AG04449 (cell line): Measurements from ENCODE around the gene MGAT1.

Source experiments
- CTCF ChIA-PET: fragments of 350-600 bp; formaldehyde crosslinking; extraction: SDS; loops from one replicate; lab custom pipeline; 2021; ENCODE audit warnings: antibody characterized with exemption; lab: Yijun Ruan, JAX
- POLR2A ChIA-PET: fragments of 400-600, 350-600 bp; formaldehyde crosslinking; extraction: SDS; loops from one replicate; lab custom pipeline; 2020; ENCODE audit warnings: antibody characterized with exemption, inconsistent platforms; lab: Yijun Ruan, JAX
- DNase-seq: peaks from one replicate; pipeline ENCODE4 v3.0.0-alpha.2; 2010; ENCODE audit warnings: low read depth, low spot score
- H3K4me3 ChIP-seq: 2 replicates; pipeline ENCODE4 v1.5.1; 2011; ENCODE audit warnings: low read depth, mild to moderate bottlenecking, control low read depth, low read length
- TF ChIP-seq, protein P1 (sequence below): IDR thresholded peaks from one replicate; pipeline ENCODE4 v1.5.1; 2011; ENCODE audit warnings: mild to moderate bottlenecking, moderate library complexity, low read length, control low read depth, inconsistent platforms; ENCODE audit not compliant: insufficient read depth; ENCODE audit errors: missing control alignments

MGAT1 gene

DNA sequence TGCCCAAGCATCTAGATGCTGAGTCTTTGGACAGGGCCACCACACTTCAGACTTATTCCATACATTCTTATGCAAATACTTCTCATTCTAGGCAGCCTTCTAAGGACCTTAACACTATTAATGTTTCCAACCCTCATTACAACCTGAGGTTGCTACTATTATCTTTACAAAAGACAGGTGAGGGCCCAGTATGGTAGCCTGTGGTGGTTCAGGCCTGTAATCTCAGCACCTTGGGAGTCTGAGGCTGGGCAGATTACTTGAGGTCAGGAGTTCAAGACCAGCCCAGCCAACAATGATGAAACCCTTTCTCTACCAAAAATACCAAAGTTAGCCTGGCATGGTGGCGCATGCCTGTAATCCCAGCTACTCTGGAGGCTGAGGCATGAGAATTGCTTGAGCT is 42.3 kb upstream of the MGAT1 start:
- DNase-seq, result no peak
- H3K4me3 ChIP-seq, result no peak overlapping the region
- TF ChIP-seq, protein P1, sequence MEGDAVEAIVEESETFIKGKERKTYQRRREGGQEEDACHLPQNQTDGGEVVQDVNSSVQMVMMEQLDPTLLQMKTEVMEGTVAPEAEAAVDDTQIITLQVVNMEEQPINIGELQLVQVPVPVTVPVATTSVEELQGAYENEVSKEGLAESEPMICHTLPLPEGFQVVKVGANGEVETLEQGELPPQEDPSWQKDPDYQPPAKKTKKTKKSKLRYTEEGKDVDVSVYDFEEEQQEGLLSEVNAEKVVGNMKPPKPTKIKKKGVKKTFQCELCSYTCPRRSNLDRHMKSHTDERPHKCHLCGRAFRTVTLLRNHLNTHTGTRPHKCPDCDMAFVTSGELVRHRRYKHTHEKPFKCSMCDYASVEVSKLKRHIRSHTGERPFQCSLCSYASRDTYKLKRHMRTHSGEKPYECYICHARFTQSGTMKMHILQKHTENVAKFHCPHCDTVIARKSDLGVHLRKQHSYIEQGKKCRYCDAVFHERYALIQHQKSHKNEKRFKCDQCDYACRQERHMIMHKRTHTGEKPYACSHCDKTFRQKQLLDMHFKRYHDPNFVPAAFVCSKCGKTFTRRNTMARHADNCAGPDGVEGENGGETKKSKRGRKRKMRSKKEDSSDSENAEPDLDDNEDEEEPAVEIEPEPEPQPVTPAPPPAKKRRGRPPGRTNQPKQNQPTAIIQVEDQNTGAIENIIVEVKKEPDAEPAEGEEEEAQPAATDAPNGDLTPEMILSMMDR, result no peak
- CTCF ChIA-PET, result no interaction called here
- POLR2A ChIA-PET, result no interaction called here

DNA sequence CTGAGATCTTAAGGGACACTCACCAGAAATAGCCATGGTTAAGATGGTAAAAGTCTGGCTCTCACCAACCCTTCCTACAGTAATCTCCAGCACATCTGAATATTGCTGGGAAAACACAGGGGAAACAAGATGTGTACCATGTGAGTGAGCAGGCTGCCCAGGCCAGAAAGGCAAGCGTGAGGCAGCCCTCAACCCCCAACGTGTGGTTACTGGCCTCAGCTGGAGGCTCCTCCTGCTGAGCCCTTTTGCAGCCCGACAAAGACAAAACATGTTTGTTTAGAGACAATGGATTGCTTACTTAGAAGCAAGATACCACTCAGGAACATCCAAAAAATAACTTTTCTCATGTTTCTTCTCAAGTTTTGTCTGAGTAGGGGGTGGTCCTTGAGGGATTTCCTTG is 41.8 kb upstream of the MGAT1 start:
- POLR2A ChIA-PET, result no interaction called here
- CTCF ChIA-PET, result no interaction called here
- no peak overlapping the region for H3K4me3 ChIP-seq
- no peak for DNase-seq
- TF ChIP-seq, protein P1, result no peak

DNA sequence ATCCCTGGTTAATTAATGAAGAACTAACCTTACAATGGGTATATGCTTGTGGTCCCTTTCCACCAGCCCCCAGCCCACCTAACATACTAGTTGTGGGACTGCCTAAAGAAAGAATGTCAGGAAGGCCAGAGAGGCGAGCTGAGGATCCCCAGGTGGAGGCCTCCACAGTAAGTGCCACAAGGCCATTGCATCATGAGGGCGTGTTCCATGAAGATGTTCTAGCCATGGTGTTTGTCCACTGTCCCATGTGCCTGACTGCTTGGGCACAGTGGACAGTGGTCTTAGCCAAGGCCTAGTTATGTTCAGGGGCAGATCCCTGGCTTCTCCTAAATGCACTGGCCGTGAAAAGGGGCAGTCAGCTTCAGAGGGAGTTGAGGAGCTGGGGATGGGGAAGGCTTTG is 37.3 kb upstream of the MGAT1 start:
- POLR2A ChIA-PET, result no interaction called here
- H3K4me3 ChIP-seq, result no peak overlapping the region
- TF ChIP-seq, protein P1, result no peak
- CTCF ChIA-PET, result interaction anchor here (1.2 kb wide), 1 partner anchor 8 kb away, joined by 4 read pairs; no protein-coding TSS in a partner anchor
- no peak for DNase-seq

DNA sequence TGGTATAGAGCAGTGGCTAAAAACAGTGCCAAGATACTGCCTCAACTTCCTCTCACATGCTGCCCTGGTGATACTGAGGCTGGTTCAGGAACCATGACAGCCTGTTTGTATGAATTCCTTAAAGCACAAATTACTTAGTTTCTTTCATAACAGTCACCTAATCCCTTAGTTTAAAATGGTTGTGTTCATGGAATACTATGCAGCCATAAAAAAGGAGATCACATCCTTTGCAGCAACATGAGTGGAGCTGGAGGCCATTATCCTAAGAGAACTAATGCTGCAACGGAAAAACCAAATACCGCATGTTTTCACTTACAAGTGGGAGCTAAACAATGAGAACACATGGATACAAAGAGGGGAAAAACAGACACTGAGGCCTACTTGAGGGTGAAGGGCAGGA is 36.6 kb upstream of the MGAT1 start:
- no peak for DNase-seq
- CTCF ChIA-PET, result interaction anchor here (1.2 kb wide), 1 partner anchor 8 kb away, joined by 4 read pairs; no protein-coding TSS in a partner anchor
- TF ChIP-seq, protein P1, result no peak
- H3K4me3 ChIP-seq, result no peak overlapping the region
- POLR2A ChIA-PET, result interaction anchor here (0.9 kb wide), 1 partner anchor 8 kb away, joined by 3 read pairs; no protein-coding TSS in a partner anchor

DNA sequence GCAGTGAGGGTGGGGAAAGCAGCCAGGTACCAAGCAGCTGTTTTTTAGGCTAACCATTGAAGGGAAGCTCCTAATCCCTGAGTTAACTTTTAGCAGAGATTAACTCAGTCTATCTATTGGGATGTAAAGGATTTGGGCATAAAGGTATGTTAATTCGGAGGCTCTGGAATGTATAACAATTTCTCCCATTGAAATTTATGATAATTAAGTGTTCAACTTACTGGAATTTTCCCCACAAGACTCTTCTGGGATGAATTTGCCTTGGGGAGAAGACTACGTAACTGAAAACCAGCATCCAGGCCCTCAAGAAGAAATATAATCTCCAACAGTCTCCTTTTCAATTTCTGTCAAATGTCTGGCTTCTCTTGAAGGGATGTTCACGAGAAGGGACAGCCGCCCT is 34.9 kb upstream of the MGAT1 start:
- TF ChIP-seq, protein P1, result no peak

DNA sequence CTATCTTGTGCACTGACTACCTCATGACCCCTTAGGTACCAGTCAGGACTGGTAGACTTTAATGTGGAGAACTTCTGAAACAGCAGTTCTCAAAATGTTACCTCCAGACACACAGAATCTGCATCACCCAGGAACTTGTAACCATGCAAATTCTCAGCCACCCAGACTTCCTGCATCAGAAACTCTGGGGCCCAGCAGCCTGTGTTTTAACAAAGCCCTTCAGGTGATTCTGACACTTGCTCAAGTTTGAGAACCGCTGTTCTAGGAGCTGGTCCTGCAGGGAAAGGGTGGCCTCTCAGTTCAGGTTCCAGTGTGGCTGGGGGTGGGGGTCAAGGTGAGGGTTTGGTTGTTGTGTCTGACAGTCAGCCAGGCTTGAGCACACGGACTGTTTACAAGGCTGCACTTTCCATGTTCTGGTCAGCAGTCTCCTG is 30.0 kb upstream of the MGAT1 start:
- CTCF ChIA-PET, result interaction anchor here (1.6 kb wide), 1 partner anchor 7 kb away, joined by 4 read pairs; no protein-coding TSS in a partner anchor
- DNase-seq, result no peak
- POLR2A ChIA-PET, result no interaction called here
- TF ChIP-seq, protein P1, result no peak
- peak overlapping the region; percentile 95 for H3K4me3 ChIP-seq

More for the DNA sequence above, 34.9 kb upstream of the MGAT1 start:
- ChIA-PET CTCF (interaction anchor here (1.0 to 1.2 kb wide), 2 partner anchors 13 to 15 kb away, joined by 4 to 5 read pairs; no protein-coding TSS in a partner anchor), POLR2A (interaction anchor here (1.0 kb wide), 1 partner anchor 27 kb away, joined by 3 read pairs; no protein-coding TSS in a partner anchor)
- DNase-seq, result no peak
- H3K4me3 ChIP-seq, result no peak overlapping the region
